ENCODE data around the gene HMGXB3.
"Not testable (repeated sequence)": the region's sequence is repeated elsewhere in the genome, so short reads cannot be mapped to it uniquely, and the experiment has no call there.

The HMGXB3 gene

GRCh38 chr5:150021491-150022157, 21.1 kb downstream of the HMGXB3 start:
- no peak for FAIRE-seq

GRCh38 chr5:150022158-150022531, 21.6 kb downstream of the HMGXB3 start:
- no peak for FAIRE-seq

- no peak for FAIRE-seq
These were observed 22.1 kb downstream of the HMGXB3 start for GRCh38 chr5:150022681-150023080.

GRCh38 chr5:150023136-150023535, 22.6 kb downstream of the HMGXB3 start:
- FAIRE-seq, result no peak

- no peak for FAIRE-seq
These were observed 23.9 kb downstream of the HMGXB3 start for GRCh38 chr5:150024346-150024984.

GRCh38 chr5:150026682-150027172, 26.2 kb downstream of the HMGXB3 start:
- FAIRE-seq, result no peak

GRCh38 chr5:150028047-150028446, 27.5 kb downstream of the HMGXB3 start:
- FAIRE-seq, result not testable (repeated sequence)

- no peak for FAIRE-seq
These were observed 32.8 kb downstream of the HMGXB3 start for GRCh38 chr5:150033334-150033733.

GRCh38 chr5:150034662-150035061, 34.1 kb downstream of the HMGXB3 start:
- no peak for FAIRE-seq

- no peak for FAIRE-seq
These were observed 34.8 kb downstream of the HMGXB3 start for GRCh38 chr5:150035139-150035895.

- FAIRE-seq, result no peak
These were observed 36.0 kb downstream of the HMGXB3 start for GRCh38 chr5:150036513-150036912.

GRCh38 chr5:150038547-150038946, 38.0 kb downstream of the HMGXB3 start:
- FAIRE-seq, result no peak

- no peak for FAIRE-seq
These were observed 41.9 kb downstream of the HMGXB3 start for GRCh38 chr5:150042459-150042858.

- FAIRE-seq, result no peak
These were observed 43.3 kb downstream of the HMGXB3 start for GRCh38 chr5:150043657-150044328.

- no peak for FAIRE-seq
These were observed 43.8 kb downstream of the HMGXB3 start for GRCh38 chr5:150044329-150044681.

- FAIRE-seq, result no peak
These were observed 44.2 kb downstream of the HMGXB3 start for GRCh38 chr5:150044712-150045111.

GRCh38 chr5:150045549-150045948, 45.0 kb downstream of the HMGXB3 start:
- no peak for FAIRE-seq

GRCh38 chr5:150046031-150046430, 45.5 kb downstream of the HMGXB3 start:
- FAIRE-seq, result no peak

- not testable (repeated sequence) for FAIRE-seq
These were observed 49.8 kb downstream of the HMGXB3 start for GRCh38 chr5:150050172-150050811.

- FAIRE-seq, result no peak
These were observed 51.2 kb downstream of the HMGXB3 start for GRCh38 chr5:150051657-150052195.

- no peak for FAIRE-seq
These were observed 51.9 kb downstream of the HMGXB3 start for GRCh38 chr5:150052226-150052955.
